ENCODE data around the gene PLEKHM3.

DNA sequence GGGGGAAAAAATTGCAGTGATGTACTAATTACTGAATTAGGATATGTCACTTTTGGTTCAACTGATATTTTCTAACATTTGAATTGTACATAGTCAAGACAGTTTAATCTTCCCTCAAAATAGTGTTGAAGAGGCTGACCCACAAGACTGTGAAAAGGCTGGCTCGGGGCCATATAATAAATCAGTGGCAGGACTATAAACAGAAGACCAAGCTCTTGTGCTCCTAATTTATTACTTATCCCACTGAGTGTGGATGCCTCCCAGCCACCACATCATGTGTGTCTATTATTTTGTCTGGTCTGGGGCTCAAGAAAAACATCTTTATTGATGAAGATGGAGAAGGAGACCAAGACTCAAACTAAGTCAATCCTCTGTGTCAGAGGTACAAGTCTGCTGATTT is 64.4 kb downstream of the PLEKHM3 start:
- TF ChIP-seq GATA2 (IDR thresholded peaks at IDR 0.05; ENCODE audit: low read depth, low read length) (no peak), GATA3 (IDR thresholded peaks at IDR 0.05; ENCODE audit: low read depth, low read length) (no peak)
